Lower leg skin (tissue), 4 donors: ENCODE measurements around the gene FAM120A. TPM values are rescaled to one million over a fixed set of nuclear protein-coding genes. Genes with fewer than 3 reads are reported as not detected.
A peak's percentile ranks its signal among the peaks of the same experiment; 100 is the strongest.

Experiments used
- DNase-seq, 2 donors: peaks; one replicate each; pipeline ENCODE4 v3.0.0-alpha.2; 2019; ENCODE audit warnings: low spot score in 2 of 2
- H3K4me3 ChIP-seq: fragments of 200-600 bp; sonication (generic); 2 replicates; pipeline ENCODE4 v1.5.1; 2017; ENCODE audit warnings: mild to moderate bottlenecking, low read depth; ENCODE audit not compliant: poor library complexity, severe bottlenecking
- POLR2A ChIP-seq, 2 donors: fragments of 450-650 bp; IDR thresholded peaks; one replicate each; pipeline ENCODE4 v1.6.1; 2016 to 2017; ENCODE audit warnings: antibody characterized with exemption in 2 of 2, mild to moderate bottlenecking in 1 of 2, moderate library complexity in 1 of 2
- WGBS, 2 donors: methylation state at CpG; one replicate each; pipeline ENCODE4 v1.1.5; 2018; 5-methylcytosine and 5-hydroxymethylcytosine counted together
- intact Hi-C: fragments of 100-400 bp; cut with DNase I; formaldehyde crosslinking; loops from one replicate; pipeline ENCODE4 v1.15.0; 2023; ENCODE audit warnings: low total_unique reads
- total RNA-seq, 4 donors: library from RNA; depleted of rRNA; stranded (reverse); fragments of >200 nt; gene quantifications; one replicate each; pipeline ENCODE4 v1.1.0, GENCODE V29; 2016
- TF ChIP-seq, protein P1 (sequence below), 3 donors: fragments of 450-650 bp; IDR thresholded peaks; one replicate each; pipeline ENCODE4 v1.5.1; 2016; ENCODE audit warnings: antibody characterized with exemption in 3 of 3, mild to moderate bottlenecking in 3 of 3, moderate library complexity in 2 of 3

FAM120A gene
- total RNA-seq, 4 donors from 2014 or later: 58.1 to 80.5 (median 65.0) TPM

DNA sequence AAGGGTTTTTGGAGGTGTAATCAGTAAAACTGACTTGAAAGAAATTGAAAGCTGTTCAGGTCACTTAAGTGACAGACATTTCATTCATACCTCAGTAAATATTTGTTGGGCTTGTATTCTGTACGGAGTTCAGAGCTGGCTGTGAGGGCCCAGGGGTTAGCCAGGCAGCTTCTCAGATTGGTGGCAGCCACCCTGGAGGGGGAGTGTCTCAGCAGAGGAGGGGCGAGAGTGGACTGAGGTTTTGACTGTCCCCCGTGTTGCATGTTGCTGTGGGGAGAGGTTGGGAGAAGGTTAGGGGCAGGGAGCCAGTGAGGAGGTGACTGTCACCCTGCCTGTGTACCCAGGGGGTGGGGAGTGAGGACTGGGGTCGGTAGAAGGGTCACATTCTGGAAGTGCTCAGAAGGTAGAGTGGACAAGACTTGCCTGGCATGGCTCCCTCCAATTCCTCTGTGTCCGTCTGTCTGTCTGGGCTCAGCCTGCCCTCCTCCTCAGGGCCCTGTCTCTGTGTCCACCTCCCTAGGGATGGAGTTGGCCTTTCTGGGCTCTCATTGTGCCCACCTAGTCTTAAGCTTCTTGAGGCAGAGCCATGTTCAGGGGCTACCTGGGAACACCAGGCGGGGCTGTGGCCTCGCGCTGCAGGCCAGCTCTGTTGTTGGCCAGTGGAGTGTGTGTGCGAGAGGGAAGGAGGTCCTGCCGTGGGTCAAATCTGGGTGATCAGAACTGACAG, 129.3 kb downstream of the FAM120A start:
- intact Hi-C loops: no loop called here
- no peak overlapping the region for H3K4me3 ChIP-seq
- no peak for TF ChIP-seq POLR2A (IDR thresholded peaks at IDR 0.05)
- TF ChIP-seq, protein P1, sequence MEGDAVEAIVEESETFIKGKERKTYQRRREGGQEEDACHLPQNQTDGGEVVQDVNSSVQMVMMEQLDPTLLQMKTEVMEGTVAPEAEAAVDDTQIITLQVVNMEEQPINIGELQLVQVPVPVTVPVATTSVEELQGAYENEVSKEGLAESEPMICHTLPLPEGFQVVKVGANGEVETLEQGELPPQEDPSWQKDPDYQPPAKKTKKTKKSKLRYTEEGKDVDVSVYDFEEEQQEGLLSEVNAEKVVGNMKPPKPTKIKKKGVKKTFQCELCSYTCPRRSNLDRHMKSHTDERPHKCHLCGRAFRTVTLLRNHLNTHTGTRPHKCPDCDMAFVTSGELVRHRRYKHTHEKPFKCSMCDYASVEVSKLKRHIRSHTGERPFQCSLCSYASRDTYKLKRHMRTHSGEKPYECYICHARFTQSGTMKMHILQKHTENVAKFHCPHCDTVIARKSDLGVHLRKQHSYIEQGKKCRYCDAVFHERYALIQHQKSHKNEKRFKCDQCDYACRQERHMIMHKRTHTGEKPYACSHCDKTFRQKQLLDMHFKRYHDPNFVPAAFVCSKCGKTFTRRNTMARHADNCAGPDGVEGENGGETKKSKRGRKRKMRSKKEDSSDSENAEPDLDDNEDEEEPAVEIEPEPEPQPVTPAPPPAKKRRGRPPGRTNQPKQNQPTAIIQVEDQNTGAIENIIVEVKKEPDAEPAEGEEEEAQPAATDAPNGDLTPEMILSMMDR (IDR thresholded peaks at IDR 0.05): no peak
- 63 to 65% methylated on average over 9 to 10 of the region's 10 CpGs for WGBS, 2 donors
- peak in 1 of 2 donors; percentile 78 for DNase-seq

DNA sequence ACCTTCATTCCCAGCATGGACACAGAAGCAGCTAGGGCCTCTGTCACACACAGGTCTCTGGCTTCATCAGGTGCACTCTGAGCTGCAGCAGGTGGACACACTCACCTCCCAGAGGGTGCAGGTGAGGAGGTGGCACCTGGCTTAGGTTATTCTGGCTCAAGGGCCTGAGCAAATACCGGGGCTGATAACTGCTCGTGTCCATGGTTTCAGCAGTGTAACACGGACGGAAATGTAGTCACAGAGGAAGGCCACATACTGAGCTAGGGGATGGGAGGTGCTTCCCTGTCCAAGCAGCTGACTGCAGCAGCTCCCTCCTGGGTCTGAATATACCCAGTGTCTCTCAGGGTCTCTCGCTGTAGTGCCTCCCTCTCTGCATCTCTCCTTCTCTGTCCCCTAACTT, 130.6 kb downstream of the FAM120A start:
- no peak for DNase-seq
- TF ChIP-seq, protein P1 (IDR thresholded peaks at IDR 0.05): no peak
- no peak for TF ChIP-seq POLR2A (IDR thresholded peaks at IDR 0.05)
- H3K4me3 ChIP-seq: no peak overlapping the region
- intact Hi-C loops: no loop called here
- 51 to 68% methylated on average over 5 of the region's 5 CpGs for WGBS, 2 donors

DNA sequence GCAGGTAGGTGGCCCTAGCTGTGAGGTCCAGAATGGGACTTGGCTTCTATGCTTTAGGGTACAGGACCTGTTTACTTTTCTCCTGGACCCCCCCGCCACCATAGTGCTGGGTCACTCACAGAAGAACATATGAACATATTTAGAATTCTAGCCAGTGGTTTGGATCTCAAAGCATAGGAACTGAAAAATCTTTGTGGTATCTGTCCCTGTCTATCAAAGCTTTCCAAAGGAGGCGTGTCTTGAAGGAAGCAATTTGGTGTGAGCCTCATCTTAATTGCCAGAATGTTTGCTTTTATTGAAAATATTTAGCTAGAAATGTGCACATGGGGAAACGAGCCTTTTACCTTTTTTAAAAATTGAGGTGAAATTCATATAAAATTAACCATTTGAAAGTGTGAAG, 131.1 kb downstream of the FAM120A start:
- peak in 1 of 2 donors; percentile 57 for DNase-seq
- intact Hi-C loops: no loop called here
- H3K4me3 ChIP-seq: no peak overlapping the region
- TF ChIP-seq, protein P1 (IDR thresholded peaks at IDR 0.05): no peak
- TF ChIP-seq POLR2A (IDR thresholded peaks at IDR 0.05): no peak
- 73 to 85% methylated on average over 3 of the region's 3 CpGs for WGBS, 2 donors

DNA sequence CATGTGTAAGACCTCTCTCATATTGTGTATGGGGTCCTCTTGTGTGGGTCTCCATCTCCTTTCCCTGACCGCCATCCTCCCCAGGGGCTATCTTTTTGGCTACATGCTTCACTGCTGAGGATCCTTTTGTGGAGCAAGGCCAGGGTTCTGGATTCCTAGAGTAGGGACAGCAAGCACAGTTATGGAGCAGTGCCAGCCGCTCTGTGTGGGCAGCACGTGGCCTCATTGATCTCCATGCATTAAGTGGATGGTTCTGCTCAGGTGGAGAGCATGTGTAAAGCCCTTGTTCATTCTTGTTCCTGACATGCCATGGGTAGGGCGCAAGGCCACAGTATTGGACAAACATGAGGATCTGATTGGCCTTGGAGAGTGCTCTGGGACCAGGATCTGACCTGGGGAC, 133.8 kb downstream of the FAM120A start:
- no peak overlapping the region for H3K4me3 ChIP-seq
- intact Hi-C loops: no loop called here
- no peak for TF ChIP-seq POLR2A (IDR thresholded peaks at IDR 0.05)
- TF ChIP-seq, protein P1 (IDR thresholded peaks at IDR 0.05): no peak
- WGBS, 2 donors: 97 to 100% methylated on average over 4 of the region's 4 CpGs
- peak in 1 of 2 donors; percentile 72 for DNase-seq

DNA sequence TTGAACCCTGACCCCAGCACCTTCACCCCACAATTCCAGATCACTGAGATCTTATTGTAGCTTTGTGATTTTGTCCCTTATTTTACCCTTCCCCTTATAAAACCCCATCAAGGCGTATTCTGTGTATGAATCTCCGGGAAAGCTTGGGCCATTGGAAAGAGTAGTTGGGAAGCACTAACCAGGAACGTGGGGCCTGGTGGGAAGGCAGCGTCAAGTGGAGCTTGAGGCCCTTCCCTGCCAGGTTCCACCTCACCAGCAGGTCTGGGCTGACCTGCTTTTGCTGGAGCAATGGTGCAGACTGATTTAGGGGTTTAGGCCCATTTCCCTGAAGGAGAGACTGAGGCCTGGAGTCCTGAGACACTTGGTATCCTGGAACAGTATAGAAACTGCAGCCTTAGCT, 134.2 kb downstream of the FAM120A start:
- intact Hi-C loops: no loop called here
- peak in 1 of 2 donors; percentile 64 for DNase-seq
- H3K4me3 ChIP-seq: no peak overlapping the region
- TF ChIP-seq, protein P1 (IDR thresholded peaks at IDR 0.05): no peak
- TF ChIP-seq POLR2A (IDR thresholded peaks at IDR 0.05): no peak
- 72 to 95% methylated on average over 4 of the region's 4 CpGs for WGBS, 2 donors
